T-helper 2 cell treated with Interferon-gamma antibody and Interleukin-4, amounts not matched to agents 5 μg/mL and 100 μg/mL, for 36 hours (primary cell): Measurements from ENCODE around the gene DAB2IP.
A peak's percentile ranks its signal among the peaks of the same experiment; 100 is the strongest.
"Not testable (repeated sequence)": the region's sequence is repeated elsewhere in the genome, so short reads cannot be mapped to it uniquely, and the experiment has no call there.

ENCODE experiments used
- DNase-seq: peaks from one replicate; pipeline ENCODE4 v3.0.0; 2021; ENCODE audit warnings: low spot score
- H3K27ac Mint-ChIP-seq: one replicate; pipeline ENCODE4 v1.8.0; 2021; ENCODE audit warnings: mild to moderate bottlenecking, mixed read lengths
- H3K27me3 Mint-ChIP-seq: one replicate; pipeline ENCODE4 v1.8.0; 2021; ENCODE audit warnings: low read depth, mixed read lengths
- H3K36me3 Mint-ChIP-seq: one replicate; pipeline ENCODE4 v1.8.0; 2021; ENCODE audit warnings: low read depth, mixed read lengths
- H3K4me1 Mint-ChIP-seq: one replicate; pipeline ENCODE4 v1.8.0; 2021; ENCODE audit warnings: low read depth, mixed read lengths
- H3K4me3 Mint-ChIP-seq: one replicate; pipeline ENCODE4 v1.8.0; 2022; ENCODE audit warnings: mild to moderate bottlenecking, moderate library complexity, mixed read lengths
- H3K9me3 Mint-ChIP-seq: one replicate; pipeline ENCODE4 v1.8.0; 2021; ENCODE audit warnings: mixed read lengths

Gene DAB2IP

GRCh38 chr9:121783111-121783510 is 131.7 kb downstream of the DAB2IP start:
- peaks cover 15% of the 10 kb centered on the region for H3K4me1 Mint-ChIP-seq
- no peaks in the 10 kb centered on the region for H3K9me3 Mint-ChIP-seq
- H3K27ac Mint-ChIP-seq, result peak overlapping the region; percentile 62
- peaks cover 11% of the 10 kb centered on the region for H3K27me3 Mint-ChIP-seq
- H3K4me3 Mint-ChIP-seq, result no peak overlapping the region
- H3K36me3 Mint-ChIP-seq, result no peaks in the 10 kb centered on the region
- DNase-seq, result no peak

- H3K27me3 Mint-ChIP-seq, result peaks cover 9% of the 10 kb centered on the region
- no peak for DNase-seq
- peak overlapping the region; percentile 53 for H3K27ac Mint-ChIP-seq
- peaks cover 15% of the 10 kb centered on the region for H3K4me1 Mint-ChIP-seq
- H3K36me3 Mint-ChIP-seq, result no peaks in the 10 kb centered on the region
- H3K4me3 Mint-ChIP-seq, result peak overlapping the region; percentile 58
- H3K9me3 Mint-ChIP-seq, result no peaks in the 10 kb centered on the region
These were observed 132.4 kb downstream of the DAB2IP start for GRCh38 chr9:121783521-121784507.

DNA sequence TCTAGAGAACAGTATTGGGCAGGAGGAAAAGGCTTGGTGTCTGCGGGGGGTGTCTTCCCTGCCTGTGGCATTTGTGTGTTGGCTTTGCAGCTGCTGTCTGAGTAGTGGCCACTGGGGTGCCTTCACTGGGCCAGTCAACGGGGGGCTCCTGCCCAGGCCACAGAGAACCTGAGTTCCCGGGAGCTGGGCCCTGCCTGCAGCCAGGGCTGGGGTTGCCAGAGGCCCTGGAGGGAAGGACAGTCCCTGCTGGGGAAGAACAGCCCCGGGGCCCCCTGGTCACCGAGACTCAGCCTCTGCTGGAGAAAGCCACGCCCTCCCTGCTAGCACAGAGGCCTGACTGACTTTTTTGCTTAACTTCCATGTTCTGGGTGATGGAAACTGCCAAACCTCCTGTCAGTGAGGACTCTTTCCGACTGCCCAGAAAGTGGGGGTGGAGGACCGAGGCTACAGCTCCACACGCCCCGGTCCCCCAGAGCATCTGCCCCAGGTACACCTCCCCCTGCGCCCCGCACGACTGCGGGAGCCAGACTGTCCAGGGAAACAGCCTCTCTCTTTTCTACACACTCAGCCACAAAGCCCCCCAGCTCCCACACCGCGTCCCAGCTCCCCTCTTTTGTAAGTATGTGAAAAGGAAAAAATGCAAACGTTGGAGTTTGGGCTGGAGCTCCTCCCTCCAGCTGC is 133.4 kb downstream of the DAB2IP start:
- no peak overlapping the region for H3K4me3 Mint-ChIP-seq
- DNase-seq, result no peak
- no peaks in the 10 kb centered on the region for H3K9me3 Mint-ChIP-seq
- peak overlapping the region; percentile 53 for H3K27ac Mint-ChIP-seq
- peaks cover 15% of the 10 kb centered on the region for H3K4me1 Mint-ChIP-seq
- no peaks in the 10 kb centered on the region for H3K36me3 Mint-ChIP-seq
- peaks cover 2% of the 10 kb centered on the region for H3K27me3 Mint-ChIP-seq

GRCh38 chr9:121785673-121786542 is 134.5 kb downstream of the DAB2IP start:
- Mint-ChIP-seq H3K4me3 (no peak overlapping the region), H3K36me3 (no peaks in the 10 kb centered on the region), H3K27ac (no peak overlapping the region), H3K27me3 (peaks cover 2% of the 10 kb centered on the region), H3K9me3 (no peaks in the 10 kb centered on the region), H3K4me1 (peaks cover 15% of the 10 kb centered on the region)
- DNase-seq, result no peak

DNA sequence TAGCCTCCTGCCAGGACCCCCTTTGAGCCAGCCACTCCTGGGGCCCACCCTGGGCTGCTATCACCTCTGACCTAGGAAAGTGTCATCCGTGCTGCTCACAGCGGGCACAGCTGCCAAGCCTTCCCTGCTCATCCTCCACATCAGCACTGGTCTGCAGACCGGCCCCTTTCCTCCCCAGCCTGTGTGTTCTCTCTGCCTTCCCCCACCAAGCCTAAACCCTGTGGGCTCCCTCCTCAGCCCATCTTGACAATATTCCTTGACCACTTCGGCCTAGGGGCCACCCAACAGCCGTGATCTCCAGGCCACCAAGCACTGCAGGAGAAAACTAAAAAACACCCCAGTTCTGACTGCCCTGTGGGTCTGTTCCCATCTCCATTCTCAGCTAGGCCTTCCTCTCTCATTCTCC is 135.1 kb downstream of the DAB2IP start:
- Mint-ChIP-seq H3K4me3 (no peak overlapping the region), H3K36me3 (no peaks in the 10 kb centered on the region), H3K9me3 (no peaks in the 10 kb centered on the region), H3K27ac (no peak overlapping the region), H3K4me1 (peaks cover 15% of the 10 kb centered on the region), H3K27me3 (peaks cover 2% of the 10 kb centered on the region)
- DNase-seq, result no peak

DNA sequence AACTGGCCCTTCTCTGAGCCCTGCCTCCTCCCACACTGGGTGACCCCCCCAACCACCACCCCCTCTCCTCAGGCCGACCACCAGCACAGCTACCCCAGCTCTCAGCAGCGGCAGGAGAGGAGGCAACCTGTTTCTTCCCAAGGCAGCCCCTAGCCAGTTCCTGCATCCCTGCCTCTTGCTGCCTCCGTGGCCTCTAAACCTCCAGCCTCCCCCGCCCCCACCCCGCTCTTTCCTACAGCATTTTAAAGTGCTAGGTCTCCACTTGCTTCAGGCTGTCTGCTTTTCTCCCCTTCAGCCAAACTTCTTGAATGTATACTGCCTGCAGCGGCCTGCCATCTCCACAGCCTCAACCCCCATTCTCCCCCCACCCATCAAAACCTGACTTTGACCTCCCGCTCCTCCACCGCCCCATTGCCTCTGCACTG is 135.6 kb downstream of the DAB2IP start:
- Mint-ChIP-seq H3K4me3 (no peak overlapping the region), H3K4me1 (peaks cover 15% of the 10 kb centered on the region), H3K36me3 (no peaks in the 10 kb centered on the region), H3K27ac (no peak overlapping the region), H3K27me3 (peaks cover 2% of the 10 kb centered on the region), H3K9me3 (no peaks in the 10 kb centered on the region)
- DNase-seq, result no peak

DNA sequence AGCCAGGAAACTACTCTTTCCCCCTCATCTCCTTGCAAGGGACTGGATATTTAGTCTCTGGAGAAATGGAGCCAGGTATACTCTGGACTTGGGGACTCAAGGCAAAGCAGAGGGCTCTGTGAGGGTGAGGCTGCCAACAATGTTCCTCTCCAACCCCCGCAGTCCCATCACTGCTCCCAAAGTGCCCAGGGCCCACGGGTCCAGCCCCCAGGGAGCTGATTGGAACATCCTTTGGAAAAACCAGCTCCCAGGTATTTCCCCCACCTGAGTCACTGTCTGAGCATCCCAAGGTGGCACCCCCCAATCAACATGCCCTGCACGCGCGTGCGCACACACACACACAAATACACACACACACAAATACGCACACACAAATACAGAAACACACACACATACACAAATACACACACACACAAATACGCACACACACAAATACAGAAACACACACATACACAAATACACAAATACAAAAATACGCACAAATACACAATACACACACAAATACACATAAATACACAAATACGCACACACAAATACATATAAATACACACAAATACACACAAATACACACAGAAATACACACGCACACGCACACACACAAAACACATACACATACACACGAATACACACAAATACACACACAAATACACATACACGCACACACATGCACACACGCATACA is 137.4 kb downstream of the DAB2IP start:
- peaks cover 2% of the 10 kb centered on the region for H3K27me3 Mint-ChIP-seq
- no peak overlapping the region for H3K4me3 Mint-ChIP-seq
- no peak for DNase-seq
- no peaks in the 10 kb centered on the region for H3K36me3 Mint-ChIP-seq
- H3K9me3 Mint-ChIP-seq, result no peaks in the 10 kb centered on the region
- H3K27ac Mint-ChIP-seq, result no peak overlapping the region
- H3K4me1 Mint-ChIP-seq, result peaks cover 6% of the 10 kb centered on the region

DNA sequence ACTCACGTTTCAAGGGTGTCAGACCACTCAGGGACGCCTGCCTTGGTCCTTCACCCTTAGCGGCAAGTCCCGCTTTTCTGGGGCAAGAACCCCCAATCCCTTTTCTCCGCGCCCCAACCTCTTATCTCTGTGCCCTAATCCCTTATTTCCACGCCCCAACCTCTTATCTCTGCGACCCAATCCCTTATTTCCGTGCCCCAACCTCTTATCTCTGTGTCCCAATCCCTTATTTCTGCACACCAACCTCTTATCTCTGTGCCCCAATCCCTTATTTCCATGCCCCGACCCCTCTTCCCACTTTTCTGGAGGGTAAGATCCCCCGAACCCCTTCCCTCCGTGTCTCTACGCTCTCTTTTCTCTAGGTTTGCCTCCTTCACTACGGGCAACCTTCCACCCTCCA is 139.4 kb downstream of the DAB2IP start:
- Mint-ChIP-seq H3K9me3 (no peaks in the 10 kb centered on the region), H3K36me3 (no peaks in the 10 kb centered on the region), H3K27ac (no peak overlapping the region), H3K27me3 (no peaks in the 10 kb centered on the region), H3K4me3 (no peak overlapping the region), H3K4me1 (no peaks in the 10 kb centered on the region)
- DNase-seq, result no peak

DNA sequence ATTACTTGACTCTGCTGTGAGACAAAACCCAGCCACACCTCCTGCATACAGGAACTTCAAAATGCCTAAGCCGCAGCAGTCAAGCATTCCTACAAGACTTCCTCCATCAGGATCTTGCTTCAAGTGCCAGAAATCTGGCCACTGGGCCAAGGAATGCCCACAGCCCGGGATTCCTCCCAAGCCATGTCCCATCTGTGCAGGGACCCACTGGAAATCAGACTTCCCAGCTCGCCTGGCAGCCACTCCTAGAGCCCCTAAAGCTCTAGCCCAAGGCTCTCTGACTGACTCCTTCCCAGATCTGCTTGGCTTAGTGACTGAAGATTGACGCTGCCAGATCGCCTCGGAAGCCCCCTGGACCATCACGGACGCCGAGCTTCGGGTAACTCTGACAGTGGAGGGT is 141.0 kb downstream of the DAB2IP start:
- H3K4me3 Mint-ChIP-seq, DNase-seq, H3K4me1 Mint-ChIP-seq, H3K27ac Mint-ChIP-seq, H3K9me3 Mint-ChIP-seq, H3K27me3 Mint-ChIP-seq, H3K36me3 Mint-ChIP-seq: not testable (repeated sequence)

DNA sequence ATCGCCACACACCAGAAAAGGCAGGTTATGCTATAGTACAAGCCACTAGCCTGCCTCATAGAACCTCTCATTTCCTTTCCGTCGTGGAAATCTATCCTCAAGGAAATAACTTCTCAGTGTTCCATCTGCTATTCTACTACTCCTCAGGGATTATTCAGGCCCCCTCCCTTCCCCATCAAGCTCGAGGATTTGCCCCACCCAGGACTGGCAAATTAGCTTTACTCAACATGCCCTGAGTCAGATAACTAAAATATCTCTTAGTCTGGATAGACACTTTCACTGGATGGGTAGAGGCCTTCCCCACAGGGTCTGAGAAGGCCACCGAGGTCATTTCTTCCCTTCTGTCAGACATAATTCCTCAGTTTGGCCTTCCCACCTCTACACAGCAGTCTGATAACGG is 142.9 kb downstream of the DAB2IP start:
- not testable (repeated sequence) for H3K36me3 Mint-ChIP-seq, DNase-seq, H3K27me3 Mint-ChIP-seq, H3K27ac Mint-ChIP-seq, H3K4me3 Mint-ChIP-seq, H3K9me3 Mint-ChIP-seq, H3K4me1 Mint-ChIP-seq

GRCh38 chr9:121797081-121797480 is 145.6 kb downstream of the DAB2IP start:
- Mint-ChIP-seq H3K36me3 (no peaks in the 10 kb centered on the region), H3K4me3 (no peak overlapping the region), H3K9me3 (no peaks in the 10 kb centered on the region), H3K27me3 (peaks cover 7% of the 10 kb centered on the region), H3K27ac (no peak overlapping the region), H3K4me1 (no peaks in the 10 kb centered on the region)
- DNase-seq, result no peak

GRCh38 chr9:121798941-121799340 is 147.5 kb downstream of the DAB2IP start:
- H3K4me3 Mint-ChIP-seq, result no peak overlapping the region
- H3K27me3 Mint-ChIP-seq, result peaks cover 8% of the 10 kb centered on the region
- no peak for DNase-seq
- no peaks in the 10 kb centered on the region for H3K36me3 Mint-ChIP-seq
- H3K4me1 Mint-ChIP-seq, result no peaks in the 10 kb centered on the region
- no peak overlapping the region for H3K27ac Mint-ChIP-seq
- H3K9me3 Mint-ChIP-seq, result peaks cover under 1% of the 10 kb centered on the region

DNA sequence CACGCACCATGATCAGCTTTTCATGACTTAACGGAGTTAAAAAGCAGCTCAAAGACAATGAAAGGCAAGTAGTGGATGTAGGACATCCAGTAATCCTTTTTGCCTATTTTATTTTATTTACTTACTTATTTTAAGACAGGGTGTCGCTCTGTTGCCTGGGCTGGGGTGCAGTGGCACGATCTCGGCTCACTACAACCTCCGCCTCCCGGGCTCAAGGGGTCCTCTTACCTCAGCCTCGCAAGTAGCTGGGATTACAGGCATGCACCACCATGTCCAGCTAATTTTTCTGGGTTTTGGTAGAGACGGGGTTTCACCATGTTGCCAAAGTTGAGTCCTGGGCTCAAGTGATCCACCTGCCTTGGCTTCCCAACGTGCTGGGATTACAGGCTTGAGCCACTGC is 148.9 kb downstream of the DAB2IP start:
- Mint-ChIP-seq H3K4me1 (no peaks in the 10 kb centered on the region), H3K9me3 (peaks cover 5% of the 10 kb centered on the region), H3K4me3 (no peak overlapping the region), H3K27ac (no peak overlapping the region), H3K36me3 (no peaks in the 10 kb centered on the region), H3K27me3 (peaks cover 14% of the 10 kb centered on the region)
- no peak for DNase-seq
